ENCODE data around the gene APBA1. TPM values are rescaled to one million over a fixed set of nuclear protein-coding genes. Genes with fewer than 3 reads are reported as not detected.

APBA1 gene
- total RNA-seq, 1 experiment from 2014 or later, result 1.8 TPM

DNA sequence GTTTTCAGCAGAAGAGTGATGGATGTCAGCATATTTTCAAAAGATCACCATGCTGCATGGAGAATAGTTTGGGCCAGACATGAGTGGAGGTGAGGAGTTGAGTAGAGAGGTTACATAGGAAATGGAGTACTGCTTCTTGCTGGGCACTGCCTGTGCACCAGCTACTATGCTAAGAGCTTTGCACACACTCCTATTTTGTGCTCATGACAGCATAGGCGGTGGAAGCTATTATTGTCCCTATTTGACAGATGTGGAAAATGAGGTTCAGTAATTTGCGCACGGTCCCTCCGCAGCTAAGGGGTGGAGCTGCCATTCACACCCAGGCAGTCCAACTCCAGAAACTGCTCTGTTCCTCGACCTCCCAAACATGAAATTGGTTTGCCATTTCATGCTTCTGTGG, 279.3 kb downstream of the APBA1 start:
- no CpG with 5 or more reads among the region's 5 CpGs for WGBS (ENCODE audit: extremely low coverage, insufficient read length, low lambda C conversion rate)
- no peak overlapping the region for H2AK5ac ChIP-seq (ENCODE audit: insufficient read length, low read length)
- H2BK15ac ChIP-seq (ENCODE audit: low read depth, low read length), result no peak overlapping the region; the same call in 1 of the 2 replicates
- no peak overlapping the region for H3K4ac ChIP-seq (ENCODE audit: low read depth, low read length)
- Mint-ChIP-seq H3K4me3 (no peak overlapping the region), H3K27me3 (ENCODE audit: low read depth) (no peaks in the 10 kb centered on the region), H3K27ac (no peak overlapping the region), H3K9me3 (no peaks in the 10 kb centered on the region), H3K4me1 (peaks cover 0 to 11% of the 10 kb centered on the region in 2 experiments; a peak in 2 of 4 replicates), H3K36me3 (ENCODE audit: insufficient read depth in 1 of 3, low read depth in 3 of 3) (peaks cover under 1 to 47% (median 6%) of the 10 kb centered on the region in 3 experiments; a peak in 4 of 7 replicates)
- H3K9ac ChIP-seq (ENCODE audit: extremely low read depth, insufficient read length, low read length), result no peak overlapping the region
- H2BK12ac ChIP-seq (ENCODE audit: insufficient read length, low read depth, low read length), result no peak overlapping the region
- H2BK5ac ChIP-seq (ENCODE audit: insufficient read length, low read length), result no peak overlapping the region
- H3K23ac ChIP-seq (ENCODE audit: insufficient read length, low read depth, low read length), result no peak overlapping the region
- H3K9me3 ChIP-seq (ENCODE audit: control insufficient read depth, low read depth, low read length), result no peaks in the 10 kb centered on the region
- no peak overlapping the region for H2BK120ac ChIP-seq (ENCODE audit: low read depth, low read length, poor library complexity, severe bottlenecking)
- H3K23me2 ChIP-seq (ENCODE audit: insufficient read length, low read depth, low read length, poor library complexity, severe bottlenecking), result no peaks in the 10 kb centered on the region
- H4K5ac ChIP-seq (ENCODE audit: insufficient read length, low read depth, low read length), result no peak overlapping the region
- TF ChIP-seq CTCF (conservative IDR thresholded peaks at IDR 0.05), result no peak
- no peak overlapping the region for H4K91ac ChIP-seq (ENCODE audit: insufficient read length, low read depth, low read length)
- H4K8ac ChIP-seq (replicated peaks; ENCODE audit: insufficient read length, low read depth, low read length), result no peak overlapping the region
- H3K79me1 ChIP-seq (ENCODE audit: insufficient read depth, low read depth, low read length, poor library complexity, severe bottlenecking), result no peaks in the 10 kb centered on the region
- no peak overlapping the region for H2AFZ ChIP-seq (ENCODE audit: low read length)
- no peak overlapping the region for H3K27ac ChIP-seq (ENCODE audit: insufficient read length, low read depth, low read length)
- H3K18ac ChIP-seq (ENCODE audit: insufficient read length, low read depth, low read length), result no peak overlapping the region
- DNase-seq, result no peak
- no peak overlapping the region for H2BK20ac ChIP-seq (ENCODE audit: low read depth, low read length, poor library complexity, severe bottlenecking)
- no peaks in the 10 kb centered on the region for H3K4me1 ChIP-seq (ENCODE audit: insufficient read depth, low read length)
- H3K4me2 ChIP-seq (ENCODE audit: insufficient read depth, insufficient read length, low read length), result no peak overlapping the region
- H3T11ph ChIP-seq (ENCODE audit: low read length), result no peak overlapping the region
- H4K20me1 ChIP-seq (ENCODE audit: control insufficient read depth, insufficient read depth, insufficient read length), result no peaks in the 10 kb centered on the region
- H3K14ac ChIP-seq (ENCODE audit: insufficient read depth, low read length), result no peak overlapping the region
- no peaks in the 10 kb centered on the region for H3K79me2 ChIP-seq (ENCODE audit: insufficient read depth, low read length)
- no peak overlapping the region for H3K56ac ChIP-seq (ENCODE audit: insufficient read length, low read depth, low read length)
- no peaks in the 10 kb centered on the region for H3K27me3 ChIP-seq (ENCODE audit: insufficient read depth, low read length)

All from H9 (cell line).